Choroid plexus epithelial cell (primary cell): ENCODE data around the gene OTOF.

Experiments used
- DNase-seq: peaks from one replicate; pipeline ENCODE4 v3.0.0-alpha.2; 2010; ENCODE audit warnings: low read depth
- H3K4me3 ChIP-seq: 2 replicates; pipeline ENCODE4 v1.5.1; 2011; ENCODE audit warnings: low read depth, mild to moderate bottlenecking, control low read depth, low read length, moderate library complexity
- TF ChIP-seq, protein P1 (sequence below): conservative IDR thresholded peaks from 2 replicates; pipeline ENCODE4 v1.5.1; 2011; ENCODE audit warnings: low read depth, mild to moderate bottlenecking, control low read depth, inconsistent platforms, low read length, moderate library complexity

Gene OTOF

DNA sequence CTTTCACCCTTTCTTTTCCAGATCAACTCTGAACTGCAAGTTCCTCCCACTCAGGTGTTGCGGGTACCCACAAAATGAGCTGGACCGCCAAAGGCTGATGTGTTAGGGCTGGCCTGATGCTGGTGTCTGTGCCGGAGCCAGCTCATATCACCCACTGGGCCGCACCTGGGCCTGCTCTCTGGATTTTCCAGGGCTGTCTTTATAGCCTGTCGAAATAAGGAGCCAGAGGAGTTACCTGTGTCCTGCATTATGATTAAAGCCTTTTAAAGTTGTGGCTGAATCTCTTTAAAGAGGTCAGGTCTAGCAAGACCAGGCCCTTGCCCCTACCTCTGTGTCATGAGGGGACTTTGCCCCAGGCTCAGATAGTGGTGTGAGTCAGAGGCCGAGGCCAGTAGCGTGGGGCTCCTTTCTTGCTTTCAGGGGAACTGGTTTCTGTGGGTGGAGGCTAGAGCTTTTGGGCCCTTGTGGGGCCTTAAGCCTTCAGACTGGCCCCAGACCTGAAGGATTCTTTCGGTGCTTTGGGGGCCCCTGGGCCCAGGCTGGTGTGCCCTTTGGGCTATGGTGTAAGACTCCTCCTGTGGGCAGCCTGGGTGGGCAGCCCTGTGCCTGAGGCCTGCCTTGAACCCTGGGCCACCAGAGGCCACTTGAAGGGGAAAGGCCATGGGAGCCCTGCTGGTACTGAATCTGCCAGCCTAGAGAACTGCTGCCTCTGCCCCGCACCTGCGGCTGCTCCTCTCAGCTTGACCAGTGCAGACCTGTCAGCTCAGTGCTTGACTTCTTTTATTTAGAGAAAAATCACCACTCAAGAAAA lies 21.3 kb downstream of the OTOF start:
- no peak for DNase-seq
- TF ChIP-seq, protein P1, sequence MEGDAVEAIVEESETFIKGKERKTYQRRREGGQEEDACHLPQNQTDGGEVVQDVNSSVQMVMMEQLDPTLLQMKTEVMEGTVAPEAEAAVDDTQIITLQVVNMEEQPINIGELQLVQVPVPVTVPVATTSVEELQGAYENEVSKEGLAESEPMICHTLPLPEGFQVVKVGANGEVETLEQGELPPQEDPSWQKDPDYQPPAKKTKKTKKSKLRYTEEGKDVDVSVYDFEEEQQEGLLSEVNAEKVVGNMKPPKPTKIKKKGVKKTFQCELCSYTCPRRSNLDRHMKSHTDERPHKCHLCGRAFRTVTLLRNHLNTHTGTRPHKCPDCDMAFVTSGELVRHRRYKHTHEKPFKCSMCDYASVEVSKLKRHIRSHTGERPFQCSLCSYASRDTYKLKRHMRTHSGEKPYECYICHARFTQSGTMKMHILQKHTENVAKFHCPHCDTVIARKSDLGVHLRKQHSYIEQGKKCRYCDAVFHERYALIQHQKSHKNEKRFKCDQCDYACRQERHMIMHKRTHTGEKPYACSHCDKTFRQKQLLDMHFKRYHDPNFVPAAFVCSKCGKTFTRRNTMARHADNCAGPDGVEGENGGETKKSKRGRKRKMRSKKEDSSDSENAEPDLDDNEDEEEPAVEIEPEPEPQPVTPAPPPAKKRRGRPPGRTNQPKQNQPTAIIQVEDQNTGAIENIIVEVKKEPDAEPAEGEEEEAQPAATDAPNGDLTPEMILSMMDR: no peak
- no peak overlapping the region for H3K4me3 ChIP-seq

DNA sequence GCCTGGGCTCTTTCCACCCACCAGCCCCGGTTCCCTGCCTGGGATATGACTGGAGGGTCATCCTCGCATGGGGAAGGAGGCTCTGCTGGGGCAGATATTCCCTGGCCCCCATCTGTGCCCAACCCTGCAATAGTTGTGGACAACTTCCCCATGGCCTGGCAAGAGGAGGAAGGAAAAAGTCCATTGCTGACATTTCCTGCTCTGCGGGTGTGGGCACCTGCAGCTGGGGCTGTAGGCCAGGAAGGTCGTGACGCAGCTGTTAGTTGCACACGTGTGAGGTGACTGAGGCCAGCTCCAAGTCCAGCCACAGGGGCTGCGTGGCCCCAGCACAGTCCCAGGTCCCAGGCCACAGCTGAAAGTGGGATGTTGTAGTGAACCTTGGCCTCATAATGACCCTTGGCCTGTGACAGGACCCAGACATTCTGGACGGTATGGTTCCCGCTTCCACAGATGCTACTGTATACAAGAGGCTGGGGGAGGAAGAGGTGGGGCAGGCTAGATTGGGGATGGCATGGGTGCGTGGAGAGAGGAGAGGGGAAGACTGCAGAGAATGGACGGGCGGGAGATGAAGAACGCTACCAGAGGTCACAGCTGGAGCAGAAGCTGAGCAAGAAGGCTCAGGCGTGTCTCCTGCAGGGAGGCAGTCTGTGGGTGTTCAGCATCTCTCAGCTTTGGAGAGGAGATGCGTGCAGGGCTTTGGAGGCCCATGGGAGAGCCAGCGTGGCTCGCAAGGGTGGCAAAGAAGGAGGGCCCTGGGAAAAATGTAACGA lies 22.1 kb downstream of the OTOF start:
- TF ChIP-seq, protein P1: no peak
- DNase-seq: no peak

DNA sequence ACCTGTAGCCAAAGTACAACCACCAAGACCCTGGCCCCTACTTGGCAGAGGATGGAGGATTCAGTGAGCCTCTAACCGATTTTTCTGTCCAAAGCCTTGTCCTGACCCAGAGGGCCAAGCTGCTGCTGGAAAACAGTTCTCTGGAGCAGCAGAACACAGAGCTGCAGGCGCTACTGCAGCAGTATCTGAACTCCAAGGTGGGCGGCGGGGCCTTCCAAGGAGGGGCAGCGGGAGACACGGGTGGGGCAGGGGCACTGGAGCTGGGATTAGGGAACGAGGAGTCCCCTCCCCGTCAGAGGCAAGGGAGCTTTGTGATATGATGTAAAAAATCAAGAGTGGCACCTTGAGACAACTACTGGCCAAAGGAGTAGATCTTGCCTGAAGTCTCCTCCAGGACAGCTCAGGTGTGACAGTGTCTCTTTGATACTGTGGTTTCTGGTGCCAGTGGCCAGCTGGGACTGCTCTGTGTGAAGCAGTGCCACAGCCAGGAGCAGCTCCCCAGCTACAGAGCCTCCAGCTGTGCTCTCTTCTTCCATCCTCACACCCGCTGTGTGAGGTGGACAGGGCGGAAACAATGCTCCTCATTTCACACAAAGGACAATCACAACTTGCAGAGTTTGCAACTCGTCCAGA lies 22.8 kb downstream of the OTOF start:
- no peak overlapping the region for H3K4me3 ChIP-seq
- TF ChIP-seq, protein P1: no peak

More for the DNA sequence above, 22.1 kb downstream of the OTOF start:
- no peak overlapping the region for H3K4me3 ChIP-seq

DNA sequence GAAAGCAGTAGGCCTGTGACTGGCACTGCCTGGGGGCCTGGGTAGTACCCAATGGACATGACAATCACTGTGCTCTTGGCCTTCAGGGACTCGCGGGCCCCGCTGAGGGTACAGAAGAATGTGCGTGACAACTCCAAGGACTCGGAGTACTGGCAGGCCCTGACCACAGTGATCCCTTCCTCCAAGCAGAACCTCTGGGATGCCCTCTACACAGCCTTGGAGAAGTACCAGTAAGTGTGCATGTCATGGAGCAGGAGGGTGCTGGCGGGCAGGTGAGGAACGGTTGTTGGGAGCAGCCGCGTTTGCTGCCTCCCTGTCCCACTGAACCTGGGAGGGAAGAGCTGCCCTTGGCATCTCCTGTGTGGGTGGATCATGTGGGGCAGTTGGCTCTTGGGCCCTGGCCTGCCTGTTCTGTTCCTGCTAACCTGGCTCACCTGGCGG lies 23.3 kb downstream of the OTOF start:
- no peak overlapping the region for H3K4me3 ChIP-seq
- DNase-seq: no peak
- TF ChIP-seq, protein P1: no peak

More for the DNA sequence above, 22.8 kb downstream of the OTOF start:
- no peak for DNase-seq

DNA sequence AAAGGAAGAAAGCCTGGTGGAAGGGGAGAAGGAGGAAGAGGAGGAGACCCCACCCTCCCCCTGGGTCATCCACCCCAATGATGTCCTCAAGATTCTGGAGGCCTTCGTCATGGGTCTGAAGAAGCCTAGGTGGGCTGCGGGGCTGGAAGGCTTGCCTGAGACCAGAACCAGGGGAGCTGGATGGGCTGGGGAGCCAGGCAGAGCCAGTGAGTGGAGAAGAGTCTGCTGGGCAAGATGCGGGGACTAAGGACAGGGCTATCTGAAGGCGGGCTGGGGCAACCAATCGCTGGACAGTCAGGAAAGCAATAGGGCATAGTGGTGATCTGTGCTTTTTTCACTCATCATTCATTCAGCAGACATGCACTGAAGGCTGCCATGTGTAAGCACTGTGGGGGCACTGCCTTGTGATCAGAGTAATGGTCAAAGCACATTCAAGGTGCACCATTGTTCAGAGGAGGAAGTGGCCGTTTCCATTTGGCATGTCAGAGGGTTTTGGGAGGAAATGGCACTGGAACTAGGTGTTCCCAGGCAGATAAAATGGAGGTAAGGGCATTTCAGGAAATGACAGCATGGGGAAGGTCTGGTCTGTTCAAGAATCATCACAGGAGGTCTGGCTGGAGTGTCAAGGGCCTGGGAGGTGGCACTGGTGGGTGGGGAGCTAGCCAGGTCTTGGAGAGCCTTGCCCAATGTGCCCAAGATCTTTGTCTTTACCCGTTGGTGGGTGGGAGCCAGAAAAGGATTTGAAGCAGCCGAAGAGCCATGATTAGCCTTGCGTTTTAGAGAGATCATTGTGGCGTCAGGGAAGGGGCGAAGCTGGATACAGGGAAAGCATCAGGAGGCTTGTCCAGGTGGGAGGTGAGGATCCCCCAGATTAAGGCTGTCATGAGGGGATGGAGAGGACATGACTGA lies 24.2 kb downstream of the OTOF start:
- TF ChIP-seq, protein P1: no peak
- DNase-seq: no peak
- no peak overlapping the region for H3K4me3 ChIP-seq

DNA sequence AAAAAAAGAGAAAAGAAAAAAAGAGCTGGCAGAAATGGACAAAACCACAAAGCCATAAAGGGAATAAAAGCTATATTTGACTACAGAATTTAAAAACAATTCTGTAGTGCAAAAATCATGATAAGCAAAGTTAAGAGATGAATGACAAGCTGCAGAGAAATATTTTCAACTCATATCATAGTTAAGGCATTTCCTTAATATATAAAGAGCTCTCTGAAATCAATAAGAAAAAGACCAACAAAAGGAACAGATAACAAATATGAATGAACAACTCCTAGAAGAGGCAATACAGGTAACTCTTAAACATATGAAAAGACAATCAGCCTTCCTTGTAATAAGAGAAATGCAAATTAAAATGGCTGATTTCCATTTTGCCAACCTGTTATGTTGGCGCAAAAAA lies 26.2 kb downstream of the OTOF start:
- TF ChIP-seq, protein P1: no peak
- no peak for DNase-seq
- H3K4me3 ChIP-seq: no peak overlapping the region
